GM19025 (cell line): ENCODE results near the gene ENSA.
"Not testable (repeated sequence)": the region's sequence is repeated elsewhere in the genome, so short reads cannot be mapped to it uniquely, and the experiment has no call there.

Source experiments
- ATAC-seq: cut with Tn5 transposase; IDR thresholded peaks from one replicate; pipeline ENCODE4 v1.9.1; 2021; ENCODE audit warnings: mild to moderate bottlenecking, low read depth, moderate library complexity; ENCODE audit not compliant: unreplicated experiment

The ENSA gene

DNA sequence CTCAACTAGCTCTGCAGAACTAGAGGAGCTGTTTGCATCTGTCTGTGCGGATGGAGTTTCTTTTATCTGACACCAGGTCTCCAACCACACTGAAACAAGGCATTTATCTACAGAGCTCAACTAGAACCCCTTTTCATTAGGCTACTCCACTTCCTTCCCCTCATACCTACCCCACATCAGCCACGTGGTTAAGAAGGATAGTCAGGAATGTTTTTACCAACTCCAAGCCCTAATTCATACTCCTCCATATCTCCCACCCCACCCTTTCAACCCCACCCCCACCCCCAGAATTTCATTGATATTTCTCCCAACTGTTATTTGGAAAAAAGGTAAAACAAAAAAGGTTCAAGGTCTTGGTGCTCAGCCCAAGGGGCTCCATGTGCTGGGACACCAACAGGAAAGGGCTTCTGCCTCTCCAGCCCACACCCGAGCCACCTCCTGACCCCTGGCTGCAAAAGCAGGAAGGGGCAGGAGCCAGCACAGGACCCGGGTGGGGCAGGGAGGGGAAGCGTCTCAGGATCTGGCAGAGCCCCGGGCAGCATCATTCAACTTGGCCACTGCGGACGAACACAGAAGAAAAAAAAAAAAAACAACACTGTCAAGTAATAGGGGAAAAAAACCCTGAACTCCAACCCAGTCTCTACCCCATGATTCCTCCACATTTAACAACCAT is 7.0 kb downstream of the ENSA start:
- no peak for ATAC-seq

DNA sequence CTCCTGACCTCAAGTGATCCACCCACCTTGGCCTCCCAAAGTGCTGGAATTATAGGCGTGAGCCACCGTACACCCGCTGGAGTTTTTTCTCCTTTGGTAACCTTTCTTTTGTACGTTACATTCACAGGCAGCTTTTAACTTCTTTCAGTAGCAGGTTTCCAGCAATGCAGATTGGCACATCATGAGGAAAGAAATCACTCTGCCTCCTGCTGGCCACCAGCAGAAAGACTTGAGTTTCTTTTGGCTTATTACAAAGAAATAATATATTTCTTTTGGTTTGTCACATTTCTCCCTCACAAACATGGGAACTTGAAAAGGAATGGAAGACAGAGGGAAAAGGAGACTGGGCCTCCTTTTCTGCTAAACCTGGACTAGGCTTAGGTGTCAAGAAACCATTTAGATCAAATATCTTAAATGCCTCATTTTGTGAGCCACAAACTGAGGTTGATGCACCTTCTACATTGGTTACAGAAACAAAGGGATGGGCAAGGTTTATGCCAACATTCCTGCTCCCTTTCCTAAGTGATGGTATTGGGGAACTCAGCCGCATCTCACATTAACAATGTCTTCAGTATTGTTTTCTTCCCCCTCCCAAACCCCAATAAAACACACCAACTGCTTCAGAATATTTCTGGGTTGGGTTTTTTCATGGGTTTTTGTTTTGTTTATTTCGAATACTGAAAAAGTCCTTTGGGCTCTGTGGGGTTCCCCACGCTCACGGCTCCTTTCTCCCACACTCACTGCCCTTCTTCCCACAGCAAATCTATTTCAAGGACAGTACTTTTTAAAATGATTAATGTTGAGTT is 7.7 kb downstream of the ENSA start:
- ATAC-seq, result no peak

DNA sequence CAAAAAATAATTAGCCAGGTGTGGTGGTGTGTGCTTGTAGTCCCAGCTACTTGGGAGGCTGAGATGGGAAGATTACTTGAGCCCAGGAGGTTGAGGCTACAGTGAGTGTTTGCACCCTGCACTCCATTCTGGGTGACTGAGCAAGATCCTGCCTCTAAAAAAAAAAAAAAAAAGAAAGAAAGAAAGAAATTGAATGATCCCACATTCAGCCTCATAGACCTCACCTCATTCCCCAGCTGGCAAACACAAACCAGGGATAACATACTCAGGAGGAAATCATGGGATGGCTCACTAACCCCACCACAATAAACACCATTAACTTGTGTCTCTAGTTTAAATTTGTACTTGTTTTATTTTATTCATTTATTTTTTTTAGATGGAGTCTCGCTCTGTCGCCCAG is 8.5 kb downstream of the ENSA start:
- ATAC-seq, result no peak

DNA sequence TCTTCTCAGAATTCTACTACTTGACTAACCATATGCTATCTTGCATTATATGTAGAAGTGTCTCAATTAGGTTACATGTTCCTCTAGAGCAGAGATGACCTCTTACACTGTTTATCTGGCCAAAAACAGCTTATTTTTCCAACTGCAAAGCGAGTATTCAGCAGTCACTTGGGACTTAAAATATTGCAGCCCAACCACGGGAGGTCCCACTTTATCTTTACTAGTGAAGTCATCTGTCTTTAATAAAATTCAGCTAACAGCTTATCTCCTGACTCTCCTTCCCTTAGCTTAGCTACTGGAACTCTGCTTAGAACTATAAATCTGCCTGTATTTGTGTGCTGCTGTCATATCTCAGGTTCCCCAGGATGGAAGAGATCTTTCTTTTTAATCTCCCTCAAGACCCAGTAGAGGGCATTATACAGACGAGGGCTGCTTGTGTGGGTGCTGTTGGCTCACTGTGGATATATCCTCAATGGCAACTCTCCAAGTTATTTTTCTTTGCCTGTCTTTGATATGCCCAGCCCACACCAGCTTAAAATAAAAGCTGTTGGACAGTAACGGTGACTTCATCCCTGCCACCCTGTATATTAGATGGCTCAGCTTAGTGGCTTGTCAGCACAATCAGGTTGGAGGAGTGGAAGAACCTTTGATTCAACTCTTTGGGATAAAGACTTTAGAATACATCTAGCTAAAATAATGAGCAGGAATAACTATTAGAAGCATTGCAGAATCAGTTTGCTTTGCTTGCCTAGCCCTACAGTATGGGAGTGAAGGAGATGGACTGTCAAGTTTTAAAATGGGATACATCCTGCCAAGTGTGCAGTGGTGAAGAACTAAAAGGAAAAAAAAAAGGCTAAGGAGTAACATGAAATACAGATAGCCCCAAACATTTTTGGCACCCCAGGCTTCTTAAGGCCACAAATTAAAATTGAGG is 9.6 kb downstream of the ENSA start:
- ATAC-seq, result no peak

DNA sequence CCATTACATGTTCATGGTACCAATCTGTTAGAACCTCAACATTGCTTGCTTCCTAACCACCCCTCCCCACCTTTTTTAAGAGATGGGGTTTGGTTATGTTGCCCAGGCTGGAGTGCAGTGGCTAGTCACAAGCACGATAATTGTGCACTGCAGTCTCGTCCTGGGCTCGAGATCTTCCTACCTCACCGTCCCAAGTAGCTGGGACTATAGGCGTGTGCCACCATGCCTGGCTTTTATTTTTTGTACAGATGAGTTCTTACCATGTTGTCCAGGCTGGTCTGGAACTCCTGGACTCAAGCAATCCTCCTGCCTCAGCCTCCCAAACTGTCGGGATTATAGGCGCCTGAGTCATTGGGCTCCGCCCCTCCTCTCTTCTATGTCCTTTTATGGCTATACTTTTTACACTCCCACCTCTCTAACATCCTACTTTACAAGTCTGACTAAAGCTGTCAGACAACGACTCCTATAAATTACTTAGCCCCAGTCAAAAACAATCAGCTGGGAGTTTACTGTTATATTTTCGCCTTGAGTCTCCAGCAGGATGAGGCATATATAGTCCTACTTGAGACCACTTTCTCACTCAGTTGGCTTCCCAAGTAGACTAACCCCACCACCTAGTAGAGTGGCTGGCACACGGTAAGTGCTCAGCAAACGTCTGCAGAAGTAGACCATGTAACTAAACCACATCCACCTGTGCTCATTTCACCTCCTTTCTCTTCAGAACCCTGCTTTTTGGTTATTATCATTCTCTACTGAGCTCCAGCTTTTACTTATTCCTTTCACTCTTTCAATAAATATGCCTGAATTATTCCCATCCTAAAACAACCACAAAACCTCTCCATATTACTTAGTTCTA is 13.8 kb downstream of the ENSA start:
- ATAC-seq, result no peak

DNA sequence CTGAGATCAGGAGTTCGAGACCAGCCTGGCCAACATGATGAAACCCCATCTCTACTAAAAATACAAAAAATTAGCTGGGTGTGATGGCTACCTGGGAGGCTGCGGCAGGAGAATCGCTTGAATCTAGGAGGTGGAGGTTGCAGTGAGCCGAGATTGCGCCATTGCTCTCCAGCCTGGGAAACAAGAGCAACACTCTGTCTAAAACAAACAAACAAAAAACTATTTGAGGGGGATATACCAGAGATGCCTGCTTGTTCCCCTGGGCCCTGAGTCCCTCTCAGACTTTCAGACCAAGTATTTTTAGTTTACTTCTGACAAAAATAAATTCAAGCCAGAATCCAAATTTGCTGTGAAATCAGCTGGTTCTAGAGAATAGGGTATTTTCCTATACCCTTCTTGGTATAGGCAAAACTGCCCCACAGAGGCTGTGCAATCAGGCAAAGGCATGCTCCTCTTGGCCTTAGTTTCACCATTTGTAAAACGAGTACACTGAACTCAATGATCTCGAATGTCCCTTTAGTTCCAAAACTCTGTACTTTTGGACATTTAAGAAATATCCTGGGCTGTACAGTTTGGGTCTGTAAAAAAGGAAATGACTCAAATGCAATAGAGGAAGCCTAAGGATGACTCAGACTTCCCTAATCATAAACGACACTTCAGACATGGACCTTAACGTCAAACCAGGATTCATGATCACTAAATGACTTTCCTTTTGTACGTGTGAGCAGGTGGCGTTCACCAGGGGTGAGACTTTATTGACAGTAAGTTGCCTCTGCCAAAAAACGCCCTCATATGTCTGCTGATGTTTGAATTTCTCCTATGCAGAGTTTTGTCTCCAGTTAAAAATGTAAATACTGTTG is 16.1 kb downstream of the ENSA start:
- ATAC-seq, result no peak

DNA sequence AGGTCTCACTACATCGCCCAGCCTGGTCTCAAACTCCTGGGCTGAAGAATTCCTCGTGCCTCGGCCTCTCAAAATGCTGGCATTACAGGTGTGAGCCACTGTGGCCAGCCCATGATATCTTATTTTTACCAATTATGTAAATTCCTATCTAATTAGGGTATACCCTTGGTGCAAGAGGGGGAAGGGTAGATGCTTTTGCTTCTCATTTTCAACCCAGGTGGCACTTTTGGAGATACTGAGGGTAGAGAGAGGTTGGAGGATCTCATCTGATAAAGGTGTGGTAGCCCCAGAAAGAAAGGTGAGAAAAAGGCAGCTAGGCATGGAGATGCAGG is 17.4 kb downstream of the ENSA start:
- peak; percentile 4 for ATAC-seq

DNA sequence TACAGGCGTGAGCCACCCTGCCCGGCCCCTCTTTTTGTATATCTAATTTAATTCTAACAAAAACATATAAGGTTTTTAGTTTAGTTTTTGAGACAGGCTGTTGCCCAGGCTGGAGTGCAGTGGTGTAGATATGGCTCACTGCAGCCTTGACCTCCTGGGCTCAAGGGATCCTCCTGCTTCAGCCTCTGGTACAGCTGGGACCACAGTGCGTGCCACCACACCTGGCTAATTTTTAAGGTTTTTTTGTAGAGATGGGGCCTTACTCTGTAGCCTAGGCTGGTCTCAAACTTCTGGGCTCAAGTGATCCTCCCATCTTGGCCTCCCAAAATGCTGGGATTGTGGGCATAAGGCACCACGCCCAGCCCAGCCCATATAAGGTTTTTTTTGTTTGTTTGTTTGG is 18.8 kb downstream of the ENSA start:
- ATAC-seq, result no peak

DNA sequence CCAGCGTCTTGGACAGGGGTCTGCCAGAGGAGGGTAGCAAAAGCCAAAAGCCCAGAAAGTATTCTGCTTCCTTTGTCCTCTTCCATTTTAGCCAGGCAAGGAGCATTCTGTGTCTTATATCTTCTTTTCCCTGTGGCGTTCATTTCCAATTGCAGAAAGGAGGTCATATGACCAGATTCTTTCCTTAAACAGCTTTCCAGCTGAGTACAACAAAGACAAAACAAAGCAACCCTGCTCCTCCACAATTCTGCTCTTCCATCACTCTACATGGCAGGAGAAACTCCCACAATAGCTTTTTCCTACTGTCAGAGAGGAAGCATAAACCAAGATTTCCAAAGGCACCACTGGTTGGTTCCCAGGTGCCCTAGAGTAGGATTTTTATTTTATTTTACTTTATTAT is 19.7 kb downstream of the ENSA start:
- no peak for ATAC-seq

DNA sequence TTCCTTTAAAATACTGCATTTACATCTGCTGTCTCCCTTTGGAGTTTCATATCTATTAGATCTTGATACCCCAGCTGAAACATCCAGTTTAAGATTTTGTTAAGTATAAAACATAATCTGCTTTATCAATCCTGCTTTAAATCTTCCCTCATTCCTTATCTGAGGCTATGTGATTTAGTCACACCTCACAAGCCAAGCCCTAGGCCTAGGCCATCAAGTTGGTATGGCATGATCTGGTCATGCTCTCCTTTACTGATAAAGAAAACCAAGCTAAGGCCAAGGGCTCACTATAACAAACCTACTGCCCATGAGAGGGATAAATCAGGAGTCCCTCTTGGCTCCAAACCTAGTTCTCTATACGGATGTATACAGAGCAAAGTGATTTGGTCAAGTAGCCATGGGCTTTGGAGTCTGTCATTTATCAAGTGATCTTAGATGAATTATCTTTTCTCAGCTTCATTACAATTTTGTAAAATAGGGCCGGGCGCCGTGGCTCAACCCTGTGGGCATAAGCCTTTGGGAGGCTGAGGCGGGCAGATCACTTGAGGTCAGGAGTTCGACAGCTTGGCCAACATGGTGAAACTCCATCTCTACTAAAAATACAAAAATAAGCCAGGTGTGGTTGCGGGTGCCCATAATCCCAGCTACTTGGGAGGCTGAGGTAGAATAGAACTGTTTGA is 22.8 kb downstream of the ENSA start:
- ATAC-seq, result no peak

DNA sequence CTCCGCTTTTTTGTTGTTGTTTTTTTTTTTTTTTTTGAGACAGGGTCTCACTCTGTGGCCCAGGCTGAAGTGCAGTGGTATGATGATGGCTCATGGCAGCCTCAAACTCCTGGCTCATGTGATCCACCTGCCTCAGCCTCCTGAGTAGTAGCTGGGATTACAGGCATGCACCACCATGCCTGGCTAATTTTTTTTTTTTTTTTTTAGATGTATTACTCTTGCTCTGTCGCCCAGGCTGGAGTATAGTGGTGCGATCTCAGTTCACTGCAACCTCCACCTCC is 24.0 kb downstream of the ENSA start:
- ATAC-seq, result not testable (repeated sequence)

DNA sequence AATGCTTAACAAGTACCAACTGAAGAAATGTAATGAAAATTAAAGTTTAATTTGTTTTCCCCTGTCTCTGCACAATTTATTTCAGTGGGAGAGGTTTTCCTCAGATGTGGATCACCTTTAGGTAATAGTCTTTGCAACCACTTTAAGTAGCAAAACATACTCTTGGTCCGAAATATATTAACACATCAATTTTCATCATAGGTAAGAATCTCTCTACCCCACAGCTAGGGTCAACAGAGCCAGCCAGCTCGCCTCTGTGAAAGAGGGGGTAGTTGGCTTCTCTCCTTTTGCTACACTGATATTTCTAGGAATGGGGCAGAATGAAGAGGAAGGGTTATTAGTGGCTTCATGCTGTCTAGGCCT is 25.2 kb downstream of the ENSA start:
- no peak for ATAC-seq

DNA sequence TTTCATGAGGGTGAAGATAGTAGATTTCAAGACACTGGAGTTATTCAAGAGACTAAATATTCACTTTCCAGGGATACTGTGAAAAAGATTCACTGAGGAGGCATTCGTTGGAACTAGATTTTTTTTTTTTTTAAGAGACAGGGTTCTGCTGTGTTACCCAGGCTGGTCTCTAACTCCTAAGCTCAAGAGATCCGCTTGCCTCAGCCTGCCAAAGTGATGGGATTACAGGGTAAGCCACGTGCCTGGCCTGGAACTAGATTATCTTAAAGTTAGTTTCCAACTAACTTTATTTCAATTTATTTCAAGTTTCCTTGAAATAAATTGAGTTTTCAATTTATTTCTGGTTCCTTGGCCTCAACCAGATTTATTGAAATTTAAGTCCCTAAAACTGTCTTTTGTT is 25.7 kb downstream of the ENSA start:
- ATAC-seq, result no peak

DNA sequence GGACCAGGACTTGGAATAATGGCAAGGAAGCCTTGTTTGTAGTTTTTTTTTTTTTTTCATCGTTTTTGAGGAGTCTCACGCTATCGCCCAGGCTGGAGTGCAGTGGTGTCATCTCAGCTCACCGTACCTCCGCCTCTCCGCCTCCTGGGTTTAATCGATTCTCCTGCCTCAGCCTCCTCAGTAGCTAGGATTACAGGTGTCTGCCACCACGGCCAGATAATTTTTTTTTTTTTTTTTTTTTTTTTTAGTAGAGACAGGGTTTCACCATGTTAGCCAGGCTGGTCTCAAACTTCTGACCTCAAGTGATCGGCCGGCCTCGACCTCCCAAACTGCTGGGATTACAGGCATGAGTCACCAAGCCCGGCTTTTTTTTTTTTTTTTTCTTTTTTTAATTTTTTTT is 27.0 kb downstream of the ENSA start:
- ATAC-seq, result not testable (repeated sequence)

DNA sequence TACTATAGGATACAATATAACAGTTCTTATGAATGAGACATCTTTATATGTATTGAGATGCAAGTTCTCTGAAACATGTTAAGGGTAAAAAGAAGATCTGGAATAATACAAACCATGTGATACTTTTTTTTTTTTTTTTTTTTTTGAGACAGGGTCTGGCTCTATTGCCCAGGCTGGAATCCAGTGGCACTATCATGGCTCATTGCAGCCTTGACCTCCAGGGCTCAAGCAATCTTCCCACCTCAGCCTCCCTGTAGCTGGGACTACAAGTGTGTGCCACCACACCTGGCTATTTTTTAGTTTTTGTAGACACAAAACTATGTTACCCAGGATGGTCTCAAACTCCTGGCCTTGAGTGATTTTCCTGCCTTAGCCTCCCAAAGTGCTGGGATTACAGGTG is 27.9 kb downstream of the ENSA start:
- no peak for ATAC-seq

DNA sequence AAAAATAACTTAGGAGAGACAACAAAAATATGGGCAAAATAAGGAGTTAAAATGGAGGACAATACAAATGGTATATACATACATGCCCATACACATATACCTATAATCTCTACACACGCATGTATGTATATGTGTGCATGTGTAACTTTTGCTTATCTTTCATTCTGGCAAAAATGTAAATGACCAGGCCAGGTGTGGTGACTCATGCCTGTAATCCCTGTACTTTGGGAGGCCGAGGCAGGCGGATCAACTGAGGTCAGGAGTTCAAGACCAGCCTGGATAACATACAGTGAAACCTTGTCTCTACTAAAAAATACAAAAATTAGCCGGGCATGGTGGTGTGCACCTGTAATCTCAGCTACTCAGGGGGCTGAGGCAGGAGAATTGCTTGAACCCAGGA is 31.1 kb downstream of the ENSA start:
- ATAC-seq, result not testable (repeated sequence)

DNA sequence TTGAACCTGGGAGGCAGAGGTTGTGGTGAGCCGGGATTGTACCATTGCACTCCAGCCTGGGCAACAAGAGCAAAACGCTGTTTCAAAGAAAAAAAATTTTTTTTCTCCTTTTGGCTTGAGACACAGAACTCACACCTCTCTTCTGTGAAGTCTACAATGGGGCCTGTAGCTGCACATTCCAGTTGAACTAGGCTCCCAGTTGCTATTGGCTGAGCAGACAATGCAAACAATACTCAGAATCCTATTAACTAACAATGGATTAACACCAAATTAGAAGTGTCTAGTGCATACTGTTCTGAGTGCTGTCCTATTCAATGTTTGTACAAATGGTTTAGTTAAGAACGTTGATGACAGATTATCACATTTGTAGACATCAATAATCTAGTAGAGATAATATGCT is 32.4 kb downstream of the ENSA start:
- no peak for ATAC-seq

DNA sequence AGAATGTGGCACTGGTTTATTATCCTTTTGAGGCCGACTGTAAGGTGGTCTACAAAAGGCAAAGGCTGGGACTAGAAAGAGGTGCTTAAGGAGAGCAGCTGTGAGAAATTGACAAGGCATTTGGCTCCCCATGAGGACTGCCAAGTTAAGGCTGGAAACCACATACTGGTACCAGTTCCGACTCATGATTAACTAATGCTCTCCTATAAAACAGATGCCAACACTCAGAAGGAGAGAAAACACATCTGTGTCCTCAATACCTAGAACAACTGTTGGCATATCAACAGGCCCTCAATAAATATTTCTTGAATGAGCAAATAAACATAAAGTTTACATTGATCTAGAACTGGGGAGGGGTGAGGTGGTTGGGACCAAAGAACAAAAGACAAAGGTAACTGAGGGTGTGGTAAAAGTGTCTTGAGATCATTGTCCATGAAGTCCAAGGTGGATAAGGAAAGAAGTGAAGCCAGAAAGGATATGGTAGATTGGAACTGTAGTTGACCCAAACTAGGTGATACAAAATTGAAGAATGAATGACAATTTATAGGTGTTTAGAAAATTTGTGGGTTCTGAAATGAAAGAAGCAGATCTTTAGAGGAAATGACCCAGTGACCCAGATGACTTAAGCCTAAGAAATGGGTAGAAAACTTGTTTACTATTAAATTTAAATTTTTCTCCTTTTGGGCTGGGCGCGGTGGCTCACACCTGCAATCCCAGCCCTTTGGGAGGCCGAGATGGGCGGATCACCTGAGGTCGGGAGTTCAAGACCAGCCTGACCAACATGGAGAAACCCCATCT is 33.1 kb downstream of the ENSA start:
- ATAC-seq, result no peak
